ENCODE measurements around the gene DCTN3.

DCTN3 gene

GRCh38 chr9:34588671-34589635, 31.3 kb downstream of the DCTN3 start:
- DNase-seq, result no peak

DNA sequence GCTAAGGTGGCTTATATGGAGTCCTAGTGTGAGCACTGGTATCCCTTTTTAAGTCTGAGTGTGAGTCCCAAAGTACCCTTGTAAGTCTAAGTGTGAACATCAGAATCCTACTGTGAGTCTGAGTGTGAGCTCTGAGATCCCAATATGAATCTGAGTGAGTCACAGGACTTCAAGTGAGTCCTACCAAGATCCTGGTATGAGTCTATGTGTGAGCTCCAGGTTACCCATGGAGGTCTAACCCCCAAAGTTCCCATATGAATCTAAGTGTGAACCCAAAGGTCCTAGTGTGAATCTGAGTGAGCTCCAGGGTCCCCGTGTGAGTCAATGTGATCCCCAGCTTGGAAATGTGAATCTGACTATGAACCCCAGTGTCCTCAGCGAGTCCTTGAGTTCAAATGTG, 33.0 kb downstream of the DCTN3 start:
- no peak for DNase-seq

GRCh38 chr9:34585946-34586669, 34.2 kb downstream of the DCTN3 start:
- DNase-seq, result no peak

- DNase-seq, result no peak
These were observed 35.3 kb downstream of the DCTN3 start for GRCh38 chr9:34584970-34585369.

GRCh38 chr9:34582787-34583186, 37.5 kb downstream of the DCTN3 start:
- no peak for DNase-seq

- DNase-seq, result no peak
These were observed 39.0 kb downstream of the DCTN3 start for GRCh38 chr9:34581318-34581717.

DNA sequence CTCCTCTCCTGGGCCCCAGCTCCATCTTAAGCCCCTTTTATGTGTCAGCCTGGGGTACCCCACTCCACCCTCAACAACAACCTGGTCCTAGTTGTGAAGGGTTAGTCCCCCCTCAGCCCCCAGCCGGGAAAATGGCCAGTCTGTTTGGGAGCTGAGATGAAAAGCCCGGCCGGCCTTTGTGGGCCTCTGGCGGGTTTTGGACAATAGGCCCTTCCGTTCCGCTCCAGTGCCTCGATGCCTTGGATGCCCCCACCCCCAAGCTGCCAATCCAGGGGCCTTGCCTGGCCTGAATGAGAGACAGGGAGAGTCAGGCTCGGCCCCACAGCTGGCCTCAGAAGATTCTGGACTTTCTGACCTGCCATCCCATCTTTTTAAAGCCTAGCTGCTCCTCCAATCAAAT, 39.9 kb downstream of the DCTN3 start:
- no peak for DNase-seq

GRCh38 chr9:34579808-34580163, 40.5 kb downstream of the DCTN3 start:
- DNase-seq, result no peak

DNA sequence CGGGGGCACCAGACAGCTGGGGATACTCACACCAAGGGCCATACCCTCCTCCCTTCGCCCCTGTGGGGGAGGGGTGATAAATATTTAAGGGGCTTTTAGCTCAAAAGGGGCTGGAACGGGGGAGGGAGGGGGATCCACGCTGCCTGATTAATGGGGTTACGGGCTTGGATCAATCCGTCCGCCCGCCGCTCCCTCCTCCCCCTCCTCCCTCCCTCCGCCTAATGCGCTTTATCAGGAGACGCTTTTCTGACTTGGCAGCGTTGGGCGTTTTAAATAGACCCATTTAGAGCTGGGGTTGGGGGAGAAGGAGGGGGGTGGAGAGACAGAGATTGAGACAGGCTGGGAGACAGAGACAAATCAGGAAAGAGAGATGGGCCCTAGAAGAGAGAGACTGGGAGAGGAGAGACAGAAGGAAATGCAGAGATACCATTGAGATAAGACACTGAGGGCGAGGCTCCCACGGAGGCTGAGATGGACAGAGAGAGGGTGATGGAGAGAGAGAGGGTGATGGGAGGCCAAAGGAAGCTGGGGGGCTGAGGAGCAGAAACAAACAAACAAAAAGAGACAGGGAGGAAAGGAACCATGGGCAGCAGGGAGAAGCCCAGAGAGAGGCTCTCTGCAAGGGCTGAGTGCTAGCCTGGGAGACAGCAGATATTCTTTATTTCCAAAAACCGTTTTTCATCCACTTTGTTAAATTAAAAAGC, 41.0 kb downstream of the DCTN3 start:
- DNase-seq, result no peak

GRCh38 chr9:34578241-34579103, 41.8 kb downstream of the DCTN3 start:
- DNase-seq, result peak; percentile 80

DNA sequence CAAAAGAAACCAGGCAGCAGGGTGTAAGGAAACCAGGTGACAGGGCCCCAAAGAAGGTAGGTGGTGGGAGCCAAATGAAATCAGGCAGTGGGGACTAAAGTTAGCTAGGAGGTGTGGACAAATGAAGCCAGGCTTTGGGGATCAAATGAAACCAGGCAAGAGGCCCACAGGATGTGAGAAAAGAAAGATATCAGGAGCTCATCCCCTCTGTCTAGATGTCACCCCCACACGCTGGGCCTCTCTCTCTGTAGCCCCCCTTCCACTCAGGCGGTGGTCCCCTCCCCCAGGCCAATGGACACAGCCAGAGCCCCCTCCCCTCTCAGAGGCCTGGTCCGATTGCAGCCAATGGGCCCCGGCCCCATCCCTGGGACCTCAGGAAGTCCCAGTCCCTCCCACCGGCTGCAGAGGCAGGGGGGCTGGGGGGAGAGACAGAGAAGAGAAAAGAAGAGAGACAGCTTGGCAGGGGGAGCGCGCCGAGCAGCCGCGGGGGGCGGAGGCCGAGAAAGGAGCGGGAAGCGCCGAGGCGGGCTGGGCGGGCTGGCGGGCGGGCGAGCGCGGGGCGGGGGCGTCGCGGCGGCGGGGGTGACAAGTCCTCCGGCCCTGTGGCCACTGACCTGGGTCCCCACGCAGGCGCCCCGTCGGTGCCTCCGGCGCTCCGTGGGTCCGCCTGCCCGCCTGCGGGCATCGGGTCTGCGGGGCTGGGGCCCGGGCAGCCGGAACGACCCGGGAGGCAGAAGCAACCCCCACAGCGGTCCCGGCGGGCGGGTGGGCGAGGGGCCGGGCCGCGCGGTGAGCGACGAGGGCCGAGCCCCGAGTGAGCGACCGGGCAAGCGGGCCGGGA, 42.7 kb downstream of the DCTN3 start:
- DNase-seq, result peak; percentile 59

DNA sequence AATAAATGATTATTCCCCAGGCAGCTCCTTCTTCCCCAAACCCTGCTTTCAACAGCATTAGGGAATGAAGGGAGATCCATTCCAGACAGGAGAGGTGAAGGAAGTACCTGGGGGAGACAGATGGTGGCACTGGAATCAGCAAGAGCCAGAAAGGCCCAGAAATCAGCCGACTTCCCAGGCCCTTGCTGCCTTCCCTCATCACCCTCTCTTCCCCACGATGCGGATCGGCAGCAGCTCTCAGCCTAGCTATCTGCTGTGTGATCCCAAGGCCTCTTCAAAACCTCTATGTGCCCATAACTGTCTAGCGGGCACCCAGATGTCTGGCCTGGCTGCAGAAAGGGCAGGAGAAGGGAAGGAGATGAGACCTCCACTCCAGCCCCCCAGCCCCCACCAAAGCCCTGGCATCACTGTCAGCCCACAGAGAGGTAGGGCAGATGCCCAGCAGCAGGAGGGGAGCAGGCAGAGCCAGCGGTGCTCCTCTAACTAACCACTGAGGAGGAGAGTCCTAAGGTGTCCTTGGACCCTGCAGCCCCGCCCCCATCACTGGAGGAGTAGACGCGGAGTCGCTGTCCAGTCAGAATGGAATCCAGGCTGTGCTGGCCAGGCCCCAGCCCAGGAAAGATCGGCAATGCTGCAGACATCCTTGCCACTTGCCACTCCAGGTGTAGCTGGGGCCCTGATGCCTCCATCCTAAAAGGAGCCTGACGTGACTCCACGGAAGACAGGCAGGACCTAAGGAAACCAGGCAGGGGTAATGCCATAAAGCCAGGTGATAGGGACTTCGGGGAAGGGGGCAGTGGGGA, 43.5 kb downstream of the DCTN3 start:
- DNase-seq, result no peak

GRCh38 chr9:34575862-34576596, 44.3 kb downstream of the DCTN3 start:
- no peak for DNase-seq

- DNase-seq, result no peak
These were observed 45.1 kb downstream of the DCTN3 start for GRCh38 chr9:34575241-34575640.

- no peak for DNase-seq
These were observed 45.7 kb downstream of the DCTN3 start for GRCh38 chr9:34574571-34574970.

- DNase-seq, result no peak
These were observed 46.5 kb downstream of the DCTN3 start for GRCh38 chr9:34573599-34574325.

DNA sequence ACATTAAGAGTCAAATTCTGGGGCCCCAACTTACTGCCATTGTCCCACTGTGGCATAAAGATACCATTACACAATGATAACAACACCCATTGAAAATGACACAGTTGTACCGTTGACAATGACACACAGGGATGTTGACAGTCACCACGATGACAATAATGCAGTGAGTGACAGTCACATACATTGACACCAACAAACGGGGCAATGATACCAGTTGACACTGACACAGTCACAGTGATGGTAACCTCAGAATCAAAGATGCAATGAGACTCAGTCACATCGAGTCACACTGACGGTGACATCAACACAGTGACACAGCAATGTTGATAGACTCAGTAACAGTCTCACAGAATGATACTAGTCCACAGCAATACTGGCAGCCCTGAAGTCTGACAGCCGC, 47.7 kb downstream of the DCTN3 start:
- no peak for DNase-seq

DNA sequence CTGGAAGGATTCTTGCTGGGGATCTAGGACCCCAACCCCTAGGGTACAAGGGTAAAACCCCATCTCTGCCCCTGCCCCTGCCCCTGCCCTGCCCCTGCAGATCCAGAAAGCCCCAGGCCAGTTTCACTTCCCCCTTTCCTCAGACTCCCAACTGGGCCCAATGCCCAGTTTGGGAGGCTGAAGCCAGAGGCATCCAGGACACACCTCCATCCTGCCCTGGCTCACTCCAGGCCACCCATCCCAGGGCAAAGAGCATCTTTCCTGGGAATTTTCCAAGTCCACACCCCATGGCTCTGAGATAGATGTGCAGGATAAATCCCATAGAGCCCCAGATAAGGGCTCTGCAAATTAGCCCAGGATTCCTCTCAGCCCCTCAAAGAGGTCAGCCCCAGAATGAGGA, 48.2 kb downstream of the DCTN3 start:
- no peak for DNase-seq

DNA sequence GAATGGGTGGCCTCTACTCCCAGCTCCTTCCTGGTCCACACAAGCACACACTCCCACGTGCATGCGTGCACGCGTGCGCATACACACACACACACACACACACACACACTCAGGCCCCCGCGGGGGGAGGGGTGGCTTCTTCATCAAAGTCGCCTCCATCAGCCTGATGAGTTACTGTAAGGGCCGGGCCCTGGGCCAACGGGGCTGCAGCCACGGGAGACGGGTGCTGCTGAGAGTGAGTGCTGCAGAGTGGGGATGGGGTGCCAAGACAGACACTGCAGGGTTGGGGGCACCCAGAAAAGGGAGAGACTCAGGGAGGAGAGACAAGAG, 48.8 kb downstream of the DCTN3 start:
- no peak for DNase-seq
